ENCODE results near the gene CSRNP2.

The CSRNP2 gene

GRCh38 chr12:51055060-51055459 is 28.3 kb downstream of the CSRNP2 start:
- Histone ChIP-seq H3K36me3 (ENCODE audit: control insufficient read depth, insufficient read depth, low read length) (peaks cover 74% of the 10 kb centered on the region), H3K9me3 (ENCODE audit: control insufficient read depth, insufficient read depth, low read depth, low read length) (no peaks in the 10 kb centered on the region), H3K4me3 (ENCODE audit: low read depth, low read length) (no peak overlapping the region), H3K27me3 (ENCODE audit: control insufficient read depth, insufficient read depth, low read length) (no peaks in the 10 kb centered on the region), H3K9ac (ENCODE audit: low read length) (no peak overlapping the region), H3K4me1 (ENCODE audit: control insufficient read depth, insufficient read depth, low read length) (no peaks in the 10 kb centered on the region), H3K27ac (ENCODE audit: low read depth, low read length) (no peak overlapping the region)

DNA sequence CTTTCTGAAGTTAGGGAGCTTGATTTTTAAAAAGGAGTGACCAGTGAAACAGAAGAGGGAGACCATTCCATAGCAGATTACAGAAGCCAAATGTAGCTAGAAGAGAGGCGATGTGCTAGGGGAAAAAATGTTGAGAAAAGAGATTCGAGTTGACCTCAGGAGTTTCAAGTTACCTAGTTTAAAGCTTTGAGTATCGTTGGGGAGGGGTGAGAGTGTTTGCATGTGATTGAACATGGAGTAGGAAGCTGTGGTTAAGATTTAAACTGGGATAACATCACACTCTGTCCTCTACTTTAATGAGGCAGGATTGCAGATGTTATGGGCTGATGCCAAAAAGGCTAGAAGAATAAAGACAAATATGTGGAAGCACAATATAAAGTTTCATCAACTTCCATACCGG is 31.6 kb downstream of the CSRNP2 start:
- H3K9me3 ChIP-seq (ENCODE audit: control insufficient read depth, insufficient read depth, low read depth, low read length): no peaks in the 10 kb centered on the region
- no peaks in the 10 kb centered on the region for H3K27me3 ChIP-seq (ENCODE audit: control insufficient read depth, insufficient read depth, low read length)
- H3K4me1 ChIP-seq (ENCODE audit: control insufficient read depth, insufficient read depth, low read length): peaks cover 10% of the 10 kb centered on the region
- no peak overlapping the region for H3K4me3 ChIP-seq (ENCODE audit: low read depth, low read length)
- H3K9ac ChIP-seq (ENCODE audit: low read length): no peak overlapping the region
- H3K36me3 ChIP-seq (ENCODE audit: control insufficient read depth, insufficient read depth, low read length): peaks cover 44% of the 10 kb centered on the region
- H3K27ac ChIP-seq (ENCODE audit: low read depth, low read length): no peak overlapping the region

DNA sequence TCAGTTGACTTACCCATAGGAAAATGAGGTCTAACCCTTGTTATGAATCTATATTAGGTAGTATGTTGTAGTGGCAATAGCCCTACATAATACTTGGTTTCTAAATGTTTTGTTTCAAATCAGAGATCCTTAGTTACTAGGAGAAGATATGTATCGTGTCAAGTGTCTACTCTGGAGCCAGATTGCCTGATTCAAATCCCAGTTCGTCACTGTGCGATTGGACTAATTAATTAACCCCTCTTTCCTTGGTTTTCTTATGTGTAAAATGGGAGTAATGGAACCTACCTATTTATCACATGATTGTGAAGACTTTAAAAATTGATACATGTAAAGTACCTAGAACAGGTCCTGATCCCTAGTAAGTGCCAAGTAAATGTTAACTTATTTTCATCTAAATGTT is 33.9 kb downstream of the CSRNP2 start:
- H3K9ac ChIP-seq (ENCODE audit: low read length): no peak overlapping the region

DNA sequence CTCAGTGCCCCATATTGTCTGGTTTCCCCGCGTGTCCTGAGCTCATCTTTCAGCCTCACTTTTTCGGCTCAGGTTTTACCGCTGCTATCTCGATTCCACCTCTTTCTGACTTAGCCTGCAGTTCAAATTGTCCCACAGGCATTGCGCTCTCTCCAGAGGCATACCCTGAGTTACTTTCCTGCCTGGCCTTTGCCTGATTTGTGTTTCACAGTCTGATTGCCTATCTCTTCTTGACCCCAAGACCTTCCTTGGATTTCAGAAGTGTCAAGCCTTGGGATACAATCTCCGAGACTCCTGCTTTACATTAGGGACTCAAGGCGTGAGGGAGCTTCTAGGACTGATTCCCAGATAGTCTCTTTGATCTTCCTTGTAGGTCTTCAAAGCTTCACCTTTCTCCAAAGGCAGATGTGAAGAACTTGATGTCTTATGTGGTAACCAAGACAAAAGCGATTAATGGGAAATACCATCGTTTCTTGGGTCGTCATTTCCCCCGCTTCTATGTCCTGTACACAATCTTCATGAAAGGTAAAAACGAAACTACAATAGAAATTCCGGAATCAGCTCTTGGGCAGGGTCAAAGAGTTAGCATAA is 34.6 kb downstream of the CSRNP2 start:
- Histone ChIP-seq H3K4me1 (ENCODE audit: control insufficient read depth, insufficient read depth, low read length) (peaks cover 10% of the 10 kb centered on the region), H3K27ac (ENCODE audit: low read depth, low read length) (peak overlapping the region; percentile 53; the same call in 1 of the 2 replicates), H3K36me3 (ENCODE audit: control insufficient read depth, insufficient read depth, low read length) (peaks cover 15% of the 10 kb centered on the region), H3K9me3 (ENCODE audit: control insufficient read depth, insufficient read depth, low read depth, low read length) (no peaks in the 10 kb centered on the region), H3K27me3 (ENCODE audit: control insufficient read depth, insufficient read depth, low read length) (no peaks in the 10 kb centered on the region), H3K9ac (ENCODE audit: low read length) (peak overlapping the region; percentile 82), H3K4me3 (ENCODE audit: low read depth, low read length) (peak overlapping the region; percentile 77)

More for the DNA sequence above, 33.9 kb downstream of the CSRNP2 start:
- Histone ChIP-seq H3K9me3 (ENCODE audit: control insufficient read depth, insufficient read depth, low read depth, low read length) (no peaks in the 10 kb centered on the region), H3K27me3 (ENCODE audit: control insufficient read depth, insufficient read depth, low read length) (no peaks in the 10 kb centered on the region), H3K4me1 (ENCODE audit: control insufficient read depth, insufficient read depth, low read length) (peaks cover 10% of the 10 kb centered on the region), H3K36me3 (ENCODE audit: control insufficient read depth, insufficient read depth, low read length) (peaks cover 22% of the 10 kb centered on the region), H3K4me3 (ENCODE audit: low read depth, low read length) (peak overlapping the region; percentile 77), H3K27ac (ENCODE audit: low read depth, low read length) (no peak overlapping the region)

GRCh38 chr12:51047655-51048540 is 35.5 kb downstream of the CSRNP2 start, which contains the start of gene LETMD1:
TSS of gene LETMD1 (plus strand) at chr12:51048327. CDS start at chr12:51048357, 30 bp downstream.
- H3K27me3 ChIP-seq (ENCODE audit: control insufficient read depth, insufficient read depth, low read length): no peaks in the 10 kb centered on the region
- peak within 1 kb of the TSS; percentile 82 for H3K9ac ChIP-seq (ENCODE audit: low read length)
- peak within 1 kb of the TSS; percentile 53; the same call in 1 of the 2 replicates for H3K27ac ChIP-seq (ENCODE audit: low read depth, low read length)
- H3K4me1 ChIP-seq (ENCODE audit: control insufficient read depth, insufficient read depth, low read length): peaks cover 10% of the 10 kb centered on the region
- no peaks in the 10 kb centered on the region for H3K9me3 ChIP-seq (ENCODE audit: control insufficient read depth, insufficient read depth, low read depth, low read length)
- H3K36me3 ChIP-seq (ENCODE audit: control insufficient read depth, insufficient read depth, low read length): peaks cover 6% of the 10 kb centered on the region
- H3K4me3 ChIP-seq (ENCODE audit: low read depth, low read length): peak within 1 kb of the TSS; percentile 77

- no peaks in the 10 kb centered on the region for H3K9me3 ChIP-seq (ENCODE audit: control insufficient read depth, insufficient read depth, low read depth, low read length)
- H3K9ac ChIP-seq (ENCODE audit: low read length): no peak overlapping the region
- no peaks in the 10 kb centered on the region for H3K27me3 ChIP-seq (ENCODE audit: control insufficient read depth, insufficient read depth, low read length)
- H3K27ac ChIP-seq (ENCODE audit: low read depth, low read length): no peak overlapping the region
- H3K4me1 ChIP-seq (ENCODE audit: control insufficient read depth, insufficient read depth, low read length): no peaks in the 10 kb centered on the region
- no peak overlapping the region for H3K4me3 ChIP-seq (ENCODE audit: low read depth, low read length)
- no peaks in the 10 kb centered on the region for H3K36me3 ChIP-seq (ENCODE audit: control insufficient read depth, insufficient read depth, low read length)
Measured at GRCh38 chr12:51036279-51036678, 47.1 kb downstream of the CSRNP2 start.

DNA sequence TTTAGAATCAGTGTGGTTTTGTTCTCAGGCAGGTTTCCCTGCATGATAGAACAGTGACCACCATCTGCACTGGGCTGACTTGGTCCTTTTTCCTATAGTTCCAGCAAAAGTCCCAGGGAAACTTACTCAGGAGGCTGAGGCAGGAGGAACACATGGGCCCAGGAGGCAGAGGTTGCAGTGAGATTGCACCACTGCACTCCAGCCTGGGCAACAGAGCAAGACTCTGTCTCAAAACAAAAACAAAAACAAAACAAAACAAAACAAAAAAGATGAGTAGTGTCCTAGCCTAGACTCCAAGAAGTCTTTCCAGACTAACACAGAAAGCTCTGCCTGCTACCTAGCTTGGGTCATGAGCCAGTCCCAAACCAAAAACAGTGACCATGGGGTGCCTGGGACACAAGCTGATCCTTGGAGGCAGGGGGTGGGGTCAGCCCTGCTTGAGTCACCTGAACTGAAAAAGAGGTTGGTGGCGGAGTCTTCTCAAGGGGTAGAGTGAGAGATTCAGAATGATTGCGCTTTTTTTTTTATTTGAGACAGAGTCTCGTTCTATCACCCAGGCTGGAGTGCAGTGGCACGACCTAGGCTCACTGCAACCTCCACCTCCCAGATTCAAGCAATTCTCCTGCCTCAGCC is 49.8 kb downstream of the CSRNP2 start:
- Histone ChIP-seq H3K9me3 (ENCODE audit: control insufficient read depth, insufficient read depth, low read depth, low read length) (no peaks in the 10 kb centered on the region), H3K27ac (ENCODE audit: low read depth, low read length) (no peak overlapping the region), H3K4me1 (ENCODE audit: control insufficient read depth, insufficient read depth, low read length) (peaks cover 5% of the 10 kb centered on the region), H3K36me3 (ENCODE audit: control insufficient read depth, insufficient read depth, low read length) (no peaks in the 10 kb centered on the region), H3K27me3 (ENCODE audit: control insufficient read depth, insufficient read depth, low read length) (no peaks in the 10 kb centered on the region), H3K9ac (ENCODE audit: low read length) (no peak overlapping the region), H3K4me3 (ENCODE audit: low read depth, low read length) (no peak overlapping the region)

DNA sequence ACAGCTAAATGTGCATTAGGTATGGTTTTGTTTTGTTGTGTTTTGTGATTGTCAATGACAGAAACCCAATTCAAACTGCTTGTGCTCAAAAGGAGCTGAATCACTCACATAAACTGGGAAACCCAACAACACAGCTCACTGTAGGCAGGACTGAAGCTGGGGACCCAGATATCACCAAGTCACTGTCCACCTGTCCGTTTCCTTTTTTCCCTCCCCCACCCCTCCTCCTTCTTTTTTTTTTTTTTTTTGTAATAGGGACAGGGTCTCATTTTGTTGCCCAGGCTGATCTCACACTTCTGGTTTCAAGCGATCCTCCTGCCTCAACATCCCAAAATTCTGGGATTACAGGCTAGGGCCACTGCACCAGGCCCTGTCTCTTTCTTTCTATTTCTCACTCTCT is 50.3 kb downstream of the CSRNP2 start:
- Histone ChIP-seq H3K27me3 (ENCODE audit: control insufficient read depth, insufficient read depth, low read length) (no peaks in the 10 kb centered on the region), H3K4me1 (ENCODE audit: control insufficient read depth, insufficient read depth, low read length) (peaks cover 8% of the 10 kb centered on the region), H3K9ac (ENCODE audit: low read length) (no peak overlapping the region)

GRCh38 chr12:51028813-51029150 is 54.6 kb downstream of the CSRNP2 start:
- H3K9ac ChIP-seq (ENCODE audit: low read length): no peak overlapping the region

More for the DNA sequence above, 50.3 kb downstream of the CSRNP2 start:
- H3K4me3 ChIP-seq (ENCODE audit: low read depth, low read length): no peak overlapping the region
- H3K9me3 ChIP-seq (ENCODE audit: control insufficient read depth, insufficient read depth, low read depth, low read length): no peaks in the 10 kb centered on the region
- H3K27ac ChIP-seq (ENCODE audit: low read depth, low read length): no peak overlapping the region
- H3K36me3 ChIP-seq (ENCODE audit: control insufficient read depth, insufficient read depth, low read length): no peaks in the 10 kb centered on the region

DNA sequence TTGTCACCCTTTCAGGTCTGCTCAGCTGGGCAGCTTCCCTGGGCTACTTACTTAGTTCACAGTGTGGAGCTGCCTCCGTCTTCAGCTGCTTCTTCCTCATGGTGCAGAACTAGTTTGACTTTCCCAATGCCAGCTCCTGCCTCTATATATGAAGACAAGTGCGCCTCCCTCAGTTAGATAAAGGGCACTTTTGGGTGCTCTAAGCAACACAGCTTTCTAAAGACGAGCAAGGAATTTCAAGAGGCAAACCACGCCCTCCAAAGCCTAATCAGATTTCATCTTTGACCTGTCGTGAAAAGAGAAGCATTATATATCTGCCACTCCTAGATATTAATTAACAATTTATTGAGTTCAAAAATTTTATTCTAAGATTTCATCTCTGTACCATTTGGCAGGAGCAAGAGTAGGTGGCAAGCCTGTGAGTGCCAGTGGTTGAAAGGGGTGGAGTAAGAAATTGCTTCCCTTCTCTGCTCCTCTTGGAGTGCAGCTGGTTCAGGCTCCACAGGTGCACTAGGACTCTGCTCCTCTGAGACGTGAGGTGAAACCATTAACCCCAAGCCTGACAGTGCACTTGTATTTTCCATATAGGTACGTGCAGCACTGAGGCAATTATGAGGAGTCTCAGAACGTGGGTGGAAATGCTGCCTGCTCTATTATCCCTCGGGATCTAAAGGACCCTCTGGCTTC is 55.1 kb downstream of the CSRNP2 start:
- no peaks in the 10 kb centered on the region for H3K27me3 ChIP-seq (ENCODE audit: control insufficient read depth, insufficient read depth, low read length)
- H3K27ac ChIP-seq (ENCODE audit: low read depth, low read length): no peak overlapping the region
- no peaks in the 10 kb centered on the region for H3K36me3 ChIP-seq (ENCODE audit: control insufficient read depth, insufficient read depth, low read length)
- no peak overlapping the region for H3K9ac ChIP-seq (ENCODE audit: low read length)
- H3K4me3 ChIP-seq (ENCODE audit: low read depth, low read length): peak overlapping the region; percentile 8; the same call in 1 of the 2 replicates
- H3K4me1 ChIP-seq (ENCODE audit: control insufficient read depth, insufficient read depth, low read length): peaks cover 27% of the 10 kb centered on the region
- H3K9me3 ChIP-seq (ENCODE audit: control insufficient read depth, insufficient read depth, low read depth, low read length): no peaks in the 10 kb centered on the region

More at GRCh38 chr12:51028813-51029150, 54.6 kb downstream of the CSRNP2 start:
- H3K4me1 ChIP-seq (ENCODE audit: control insufficient read depth, insufficient read depth, low read length): peaks cover 27% of the 10 kb centered on the region
- no peaks in the 10 kb centered on the region for H3K27me3 ChIP-seq (ENCODE audit: control insufficient read depth, insufficient read depth, low read length)
- H3K27ac ChIP-seq (ENCODE audit: low read depth, low read length): no peak overlapping the region
- no peaks in the 10 kb centered on the region for H3K9me3 ChIP-seq (ENCODE audit: control insufficient read depth, insufficient read depth, low read depth, low read length)
- H3K36me3 ChIP-seq (ENCODE audit: control insufficient read depth, insufficient read depth, low read length): no peaks in the 10 kb centered on the region
- no peak overlapping the region for H3K4me3 ChIP-seq (ENCODE audit: low read depth, low read length)

Data from HUES6 (cell line).